Right forelimb (tissue), 1 donor: ENCODE results near the gene MSRB1.
"Not testable (repeated sequence)": the region's sequence is repeated elsewhere in the genome, so short reads cannot be mapped to it uniquely, and the experiment has no call there.

ENCODE experiments used
- DNase-seq: peaks from one replicate; pipeline ENCODE4 v3.0.0-alpha.2; 2018

MSRB1 gene

GRCh38 chr16:1960665-1961630, 17.9 kb upstream of the MSRB1 start:
- DNase-seq = no peak

DNA sequence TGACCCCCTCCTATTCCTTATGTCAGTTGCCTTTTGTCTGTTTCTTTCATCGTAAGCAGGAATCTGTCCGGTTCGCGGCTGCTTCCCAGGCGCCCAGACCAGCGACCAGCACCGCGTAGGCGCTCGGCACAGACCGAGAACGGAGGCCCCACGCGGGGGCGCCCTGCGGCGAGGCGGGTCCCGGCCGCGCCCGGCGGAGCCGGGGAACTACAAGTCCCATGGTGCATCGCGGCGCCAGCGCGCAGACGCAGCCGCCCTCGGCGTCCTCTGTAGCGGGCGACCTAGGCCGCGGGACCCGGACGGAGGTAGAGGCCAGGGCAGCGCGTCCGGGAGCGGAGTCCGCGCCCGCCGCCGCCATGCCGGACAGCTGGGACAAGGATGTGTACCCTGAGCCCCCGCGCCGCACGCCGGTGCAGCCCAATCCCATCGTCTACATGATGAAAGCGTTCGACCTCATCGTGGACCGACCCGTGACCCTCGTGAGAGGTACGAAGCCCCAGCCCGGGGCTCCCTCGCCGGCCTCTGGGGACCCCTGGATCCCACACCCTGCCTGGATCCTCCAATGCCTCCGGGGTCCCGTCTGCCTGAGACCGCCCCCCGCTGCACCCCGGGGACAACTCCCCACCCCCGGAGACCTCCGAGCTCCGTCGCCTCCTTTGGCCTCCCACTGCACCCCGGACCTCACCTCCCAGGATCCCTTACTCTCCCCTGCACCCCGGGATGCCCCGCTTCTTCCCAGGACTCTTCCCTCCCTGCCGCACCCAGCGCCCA, 16.5 kb upstream of the MSRB1 start, which contains the start of gene NDUFB10:
TSS of gene NDUFB10 (plus strand) at position 270 of the 771 bp plus-strand sequence. CDS start at position 357, 87 bp downstream.
- peak; percentile 93 for DNase-seq

GRCh38 chr16:1958715-1959268, 15.8 kb upstream of the MSRB1 start:
- no peak for DNase-seq

- DNase-seq = not testable (repeated sequence)
Observed at GRCh38 chr16:1958143-1958491, 15.1 kb upstream of the MSRB1 start.

DNA sequence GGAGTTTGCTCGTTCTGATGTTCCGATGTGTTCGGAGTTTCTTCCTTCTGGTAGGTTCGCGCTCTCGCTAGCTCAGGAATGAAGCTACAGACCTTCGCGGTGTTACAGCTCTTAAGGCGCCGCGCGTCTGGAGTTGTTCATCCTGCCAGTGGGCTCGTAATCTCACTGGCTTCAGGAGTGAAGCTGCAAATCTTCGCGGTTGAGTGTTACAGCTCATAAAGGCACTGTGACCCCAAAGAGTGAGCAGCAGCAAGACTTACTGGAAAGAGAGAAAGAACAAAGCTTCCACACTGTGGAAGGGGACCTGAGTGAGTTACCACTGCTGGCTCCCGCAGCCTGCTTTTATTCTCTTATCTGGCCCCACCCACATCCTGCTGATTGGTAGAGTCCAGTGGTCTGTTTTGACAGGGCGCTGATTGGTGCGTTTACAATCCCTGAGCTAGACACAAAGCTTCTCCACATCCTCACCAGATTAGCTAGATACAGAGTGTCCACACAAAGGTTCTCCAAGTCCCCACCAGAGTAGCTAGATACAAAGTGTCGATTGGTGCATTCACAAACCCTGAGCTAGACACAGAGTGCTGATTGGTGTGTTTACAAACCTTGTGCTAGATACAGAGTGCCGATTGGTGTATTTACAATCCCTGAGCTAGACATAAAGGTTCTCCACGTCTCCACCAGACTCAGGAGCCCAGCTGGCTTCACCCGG, 14.6 kb upstream of the MSRB1 start:
- DNase-seq = not testable (repeated sequence)

DNA sequence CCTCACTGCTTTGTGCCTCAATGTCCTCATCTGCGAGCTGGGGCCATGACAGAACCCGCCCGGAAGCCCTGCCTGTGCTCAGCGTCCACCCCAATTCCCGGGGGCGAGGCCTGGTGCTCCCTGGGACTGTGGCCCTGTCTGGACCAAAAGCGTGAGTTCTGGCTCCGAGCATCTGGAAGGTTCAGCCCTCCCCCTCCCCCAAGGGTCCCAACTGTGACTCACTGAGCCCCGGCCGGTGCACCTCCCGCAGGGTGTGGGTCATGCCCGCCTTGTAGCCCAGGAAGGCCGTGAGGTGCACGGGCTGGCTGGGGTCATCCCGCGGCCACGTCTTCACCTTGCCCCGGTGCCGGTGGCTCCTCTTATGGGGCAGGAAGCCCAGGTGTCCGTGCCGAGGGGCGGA, 10.7 kb upstream of the MSRB1 start:
- DNase-seq = no peak

GRCh38 chr16:1950559-1950958, 7.6 kb upstream of the MSRB1 start:
- DNase-seq = no peak

DNA sequence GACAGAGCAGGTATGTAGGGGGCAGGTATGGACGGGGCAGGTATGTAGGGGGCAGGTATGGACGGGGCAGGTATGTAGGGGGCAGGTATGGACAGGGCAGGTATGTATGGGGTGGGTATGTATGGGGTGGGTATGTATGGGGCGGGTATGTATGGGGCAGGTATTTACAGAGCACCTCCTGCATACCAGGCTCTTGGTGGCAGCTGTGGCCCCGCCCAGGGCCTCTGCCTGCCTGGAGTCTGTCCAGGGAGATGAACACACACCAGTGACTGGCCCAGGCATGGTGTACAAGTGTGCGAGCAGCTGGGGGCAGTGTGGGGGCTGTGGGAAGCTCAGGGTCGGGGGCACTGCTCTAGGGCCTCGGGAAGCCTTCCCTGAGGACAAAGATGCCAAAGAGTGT, 7.0 kb upstream of the MSRB1 start:
- DNase-seq = no peak

- DNase-seq = no peak
Observed at GRCh38 chr16:1949507-1949906, 6.5 kb upstream of the MSRB1 start.

GRCh38 chr16:1947369-1947670, 4.3 kb upstream of the MSRB1 start:
- DNase-seq = no peak

- DNase-seq = no peak
Observed at GRCh38 chr16:1946495-1947368, 3.7 kb upstream of the MSRB1 start.

DNA sequence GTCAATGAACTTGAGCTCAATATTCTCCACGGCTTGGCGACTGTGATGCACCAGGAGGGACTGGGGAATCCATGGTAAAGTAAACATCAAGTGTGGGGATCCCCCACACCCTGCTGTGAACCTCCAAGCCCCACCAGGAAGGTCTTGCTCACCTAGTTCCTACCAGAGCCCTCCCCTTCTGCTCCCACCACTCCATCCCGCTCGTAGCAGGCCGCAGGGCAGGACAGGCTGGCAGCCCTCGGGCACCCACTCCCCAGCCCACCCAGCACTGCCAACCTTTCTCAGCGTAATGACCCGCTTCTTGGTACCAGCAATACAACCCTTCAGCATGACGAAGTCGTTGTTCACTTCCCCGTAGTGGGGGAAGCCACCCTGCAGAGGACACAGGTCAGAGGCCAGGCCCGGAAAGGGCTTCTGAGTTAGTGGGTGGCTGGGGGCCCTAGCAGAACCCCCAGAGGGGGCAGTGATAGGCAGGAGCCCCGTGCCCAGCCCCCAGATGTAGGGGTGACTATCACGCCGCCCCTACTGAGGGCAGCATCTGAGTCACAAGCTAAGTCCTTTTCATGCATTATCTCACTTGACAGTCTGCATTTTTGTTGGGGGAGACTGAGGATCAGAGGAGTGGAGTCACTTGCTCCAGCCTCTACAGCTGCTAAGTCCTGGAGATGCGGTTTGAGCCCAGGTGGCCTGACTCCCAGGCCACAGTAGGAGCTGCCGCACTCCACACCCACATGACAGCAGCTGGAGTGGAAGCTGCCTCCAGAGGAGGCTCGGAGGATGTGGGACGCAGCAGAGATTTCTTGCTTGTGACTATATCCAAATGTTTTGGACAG, 2.8 kb upstream of the MSRB1 start:
- DNase-seq = no peak

DNA sequence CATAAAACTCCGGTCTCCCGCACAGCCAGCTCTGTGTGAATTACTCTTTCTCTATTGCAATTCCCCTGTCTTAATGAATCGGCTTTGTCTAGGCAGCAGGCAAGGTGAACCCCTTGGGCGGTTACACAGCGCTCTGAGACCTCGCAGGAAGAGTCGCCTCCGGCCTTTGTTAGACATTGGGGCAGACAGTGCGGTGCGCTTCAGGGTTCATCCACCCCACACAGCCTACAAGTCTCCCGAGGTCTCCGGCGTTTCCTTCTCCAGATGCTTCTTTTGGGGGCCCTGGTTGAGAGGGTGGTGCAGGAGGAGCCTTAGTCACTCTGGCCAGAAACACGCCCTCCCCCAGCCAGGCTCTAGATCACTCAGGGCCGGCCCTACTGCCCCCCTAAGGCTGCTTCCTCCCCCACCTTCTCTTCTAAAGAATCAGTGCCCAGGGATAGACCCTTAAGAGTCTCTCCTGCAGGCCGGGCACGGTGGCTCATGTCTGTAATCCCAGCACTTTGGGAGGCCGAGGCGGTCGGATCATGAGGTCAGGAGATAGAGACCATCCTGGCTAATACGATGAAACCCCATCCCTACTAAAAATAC, 1.7 kb upstream of the MSRB1 start:
- DNase-seq = no peak

GRCh38 chr16:1942047-1942809, 771 bp downstream of the MSRB1 start:
- DNase-seq = no peak

- DNase-seq = no peak
Observed at GRCh38 chr16:1941162-1942046, 1.6 kb downstream of the MSRB1 start.

DNA sequence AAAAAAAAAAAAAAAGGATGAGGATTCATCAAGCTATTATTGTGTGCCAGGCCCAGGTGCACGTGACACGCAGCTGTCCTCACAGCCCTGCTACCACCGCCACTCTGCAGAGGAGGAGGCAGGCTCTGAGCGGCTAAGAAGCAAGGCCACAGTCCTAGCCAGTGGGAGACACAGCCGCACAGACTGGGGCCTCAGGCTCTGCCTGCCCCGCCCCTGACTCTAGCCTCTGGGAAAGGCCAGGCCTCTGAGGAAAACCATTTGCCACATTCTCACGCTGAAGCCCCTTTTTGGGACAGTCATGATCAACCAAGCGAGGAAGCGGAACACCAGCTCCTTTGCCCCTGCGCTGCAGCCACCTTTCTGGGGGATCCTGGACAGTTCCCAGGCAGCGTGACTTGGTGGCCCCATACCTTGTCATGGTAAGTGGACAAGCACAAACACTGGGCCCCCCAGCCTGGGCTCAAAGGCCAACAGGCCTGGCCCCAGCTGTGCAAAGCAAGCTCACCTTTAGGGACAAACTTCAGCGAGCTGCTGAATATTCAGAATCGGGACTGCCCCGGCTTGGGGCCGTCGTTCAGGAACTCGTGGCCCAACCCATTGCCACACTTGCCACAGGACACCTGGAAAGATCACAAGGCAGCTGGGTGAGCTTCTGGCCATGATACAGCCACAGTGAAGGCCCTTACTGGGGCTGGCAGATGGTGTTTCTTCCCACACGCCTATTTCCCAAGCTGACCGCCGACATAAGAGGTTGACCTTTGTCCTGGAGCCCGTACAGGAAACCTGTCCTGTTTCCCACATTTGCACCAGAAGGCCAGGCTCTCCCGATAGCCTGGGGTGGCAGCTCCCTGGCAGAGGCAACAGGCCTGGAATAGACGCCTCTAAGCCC, 2.5 kb downstream of the MSRB1 start:
- DNase-seq = no peak

DNA sequence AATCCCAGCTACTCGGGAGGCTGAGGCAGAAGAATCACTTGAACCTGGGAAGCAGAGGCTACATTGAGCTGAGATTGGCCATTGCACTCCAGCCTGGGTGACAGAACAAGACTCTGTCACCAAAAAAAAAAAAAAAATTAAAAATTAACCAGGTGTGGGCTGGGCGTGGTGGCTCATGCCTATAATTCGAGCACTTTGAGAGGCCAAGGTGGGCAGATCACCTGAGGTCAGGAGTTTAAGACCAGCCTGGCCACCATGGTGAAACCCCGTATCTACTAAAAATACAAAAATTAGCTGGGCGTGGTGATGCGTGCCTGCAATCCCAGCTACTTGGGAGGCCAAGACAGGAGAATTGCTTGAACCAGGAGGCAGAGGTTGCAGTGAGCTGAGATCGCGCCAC, 3.2 kb downstream of the MSRB1 start:
- DNase-seq = not testable (repeated sequence)

GRCh38 chr16:1938910-1939309, 4.1 kb downstream of the MSRB1 start:
- no peak for DNase-seq
